K562 (cell line): ENCODE results near the gene NUP210. TPM values are rescaled to one million over a fixed set of nuclear protein-coding genes. Genes with fewer than 3 reads are reported as not detected.

Source experiments
- ATAC-seq: fragments of 200-7000 bp; cut with Tn5 transposase; 3 replicates; pipeline ENCODE4 v1.9.1; 2020; ENCODE audit warnings: moderate library complexity
- BruUV-seq: library from RNA; stranded (reverse); fragments of 400-500 nt; replicated peaks from 2 replicates; lab custom pipeline; 2021; lab: Mats Ljungman, UMichigan
- CTCF ChIA-PET: fragments of 300-600 bp; formaldehyde crosslinking; extraction: SDS; loops from one replicate; lab custom pipeline; 2021; ENCODE audit warnings: low intra/inter-chr PET ratio; lab: Yijun Ruan, JAX
- POLR2A ChIA-PET: fragments of 300-600, 350-650 bp; sonication (Branson Sonifier 250); formaldehyde crosslinking; extraction: SDS; loops from one replicate; lab custom pipeline; 2021; ENCODE audit warnings: antibody characterized with exemption, inconsistent platforms; lab: Yijun Ruan, JAX
- DNase-seq, 4 experiments: peaks; one replicate each; pipeline versions ENCODE4 v3.0.0 to v3.0.0-alpha.2; 2011 to 2018; ENCODE audit warnings: low spot score in 3 of 4, mixed read lengths in 3 of 4; ENCODE audit errors: extremely low read depth in 1 of 4
- FAIRE-seq: peaks from 2 replicates; lab custom pipeline; 2011; peaks lifted over from hg19 to GRCh38; lab: Jason Lieb, UNC
- H2AFZ ChIP-seq: 2 replicates; pipeline ENCODE4 v1.6.0; 2011; ENCODE audit warnings: low read depth, low read length, control low read depth, inconsistent platforms
- H3K27ac ChIP-seq: fragments of 200-600 bp; 3 replicates; pipeline ENCODE4 v1.8.0; 2011; ENCODE audit warnings: low read depth, mild to moderate bottlenecking, control low read depth, inconsistent platforms, low read length, moderate library complexity, mixed read lengths; ENCODE audit errors: extremely low read depth
- H3K27me3 ChIP-seq, 2 experiments: fragments of 300-600 bp in 1 of 2; 2 replicates in 1 of 2; 3 replicates in 1 of 2; pipeline versions ENCODE4 v1.6.0 to v1.8.0; 2011; ENCODE audit warnings: inconsistent platforms in 2 of 2, low read length in 2 of 2, mild to moderate bottlenecking in 1 of 2, mixed read lengths in 1 of 2, moderate library complexity in 1 of 2; ENCODE audit not compliant: control insufficient read depth in 2 of 2, insufficient read depth in 2 of 2
- H3K36me3 ChIP-seq: fragments of 300-600 bp; 3 replicates; pipeline ENCODE4 v1.8.0; 2011; ENCODE audit warnings: mild to moderate bottlenecking, low read length, inconsistent platforms; ENCODE audit not compliant: control insufficient read depth, insufficient read depth
- H3K4me1 ChIP-seq, 2 experiments: fragments of 200-600 bp in 1 of 2; replicated peaks in 1 of 2; 2 replicates in 1 of 2; 3 replicates in 1 of 2; pipeline versions ENCODE4 v1.5.1 to v1.8.0; 2011; ENCODE audit warnings: inconsistent platforms in 2 of 2, low read length in 2 of 2, mild to moderate bottlenecking in 1 of 2, mixed read lengths in 1 of 2, moderate library complexity in 1 of 2; ENCODE audit not compliant: control insufficient read depth in 2 of 2, insufficient read depth in 2 of 2
- H3K4me2 ChIP-seq: 2 replicates; pipeline ENCODE4 v1.6.1; 2011; ENCODE audit warnings: low read length, control low read depth, inconsistent platforms, mixed read lengths; ENCODE audit not compliant: insufficient read depth
- H3K4me3 ChIP-seq: fragments of 200-600 bp; sonication (generic), shearing (Covaris generic); 2 replicates; pipeline ENCODE4 v1.5.1; 2016; ENCODE audit warnings: control low read depth, inconsistent platforms
- H3K79me2 ChIP-seq: fragments of 200-600 bp; 3 replicates; pipeline ENCODE4 v1.8.0; 2011; ENCODE audit warnings: low read length, inconsistent platforms; ENCODE audit not compliant: control insufficient read depth, insufficient read depth
- H3K9ac ChIP-seq, 2 experiments: 2 replicates each; pipeline versions ENCODE4 v1.6.0 to v1.6.1; 2011; ENCODE audit warnings: low read depth in 2 of 2, low read length in 2 of 2, control low read depth in 1 of 2, inconsistent platforms in 1 of 2, mild to moderate bottlenecking in 1 of 2, mixed read lengths in 1 of 2; ENCODE audit not compliant: insufficient read depth in 1 of 2
- H3K9me1 ChIP-seq: one replicate; pipeline ENCODE4 v1.6.0; 2011; ENCODE audit warnings: inconsistent platforms, mild to moderate bottlenecking, low read length, moderate library complexity; ENCODE audit not compliant: control insufficient read depth, insufficient read depth
- H3K9me3 ChIP-seq: replicated peaks from 2 replicates; pipeline ENCODE4 v1.5.1; 2011; ENCODE audit warnings: low read depth, low read length, inconsistent platforms; ENCODE audit not compliant: control insufficient read depth, insufficient read depth
- H4K20me1 ChIP-seq: replicated peaks from 2 replicates; pipeline ENCODE4 v1.6.1; 2011; ENCODE audit warnings: low read length, inconsistent platforms, mixed read lengths; ENCODE audit not compliant: control insufficient read depth, insufficient read depth
- DDX20 ChIP-seq: fragments of 450-650 bp; IDR thresholded peaks from 2 replicates; pipeline ENCODE4 v1.6.1; 2016; ENCODE audit warnings: missing genetic modification characterization, low read depth, mild to moderate bottlenecking, missing compliant biosample characterization, moderate library complexity
- EGR1 ChIP-seq: fragments of 450-650 bp; conservative IDR thresholded peaks from 2 replicates; pipeline ENCODE4 v1.6.1; 2017; ENCODE audit warnings: mild to moderate bottlenecking
- EHMT2 ChIP-seq: fragments of 450-650 bp; IDR thresholded peaks from 2 replicates; pipeline ENCODE4 v1.6.1; 2018; ENCODE audit warnings: antibody characterized with exemption
- EP400 ChIP-seq: fragments of 450-650 bp; IDR thresholded peaks from 2 replicates; pipeline ENCODE4 v1.6.1; 2017; ENCODE audit warnings: antibody characterized with exemption, mild to moderate bottlenecking, moderate library complexity
- KDM5B ChIP-seq: fragments of 200-600 bp; sonication (generic); IDR thresholded peaks from 2 replicates; pipeline ENCODE4 v1.6.1; 2012; ENCODE audit warnings: low read depth, mild to moderate bottlenecking, moderate library complexity, low read length, control low read depth, inconsistent platforms; ENCODE audit not compliant: insufficient replicate concordance
- NFE2 ChIP-seq: IDR thresholded peaks from 2 replicates; pipeline ENCODE4 v1.6.1; 2014; ENCODE audit warnings: antibody characterized with exemption, low read depth
- RBM22 ChIP-seq: fragments of 200-400 bp; formaldehyde crosslinking; IDR thresholded peaks from 2 replicates; pipeline ENCODE4 v1.6.1; 2018; ENCODE audit warnings: low read length, low read depth; ENCODE audit not compliant: poor library complexity, severe bottlenecking
- SAP30 ChIP-seq: fragments of 200-600 bp; sonication (generic); IDR thresholded peaks from 2 replicates; pipeline ENCODE4 v1.6.1; 2012; ENCODE audit warnings: borderline replicate concordance, low read depth, mild to moderate bottlenecking, moderate library complexity, low read length, control low read depth, inconsistent platforms; ENCODE audit not compliant: insufficient read depth, poor library complexity, severe bottlenecking
- TEAD1 ChIP-seq, 2 experiments: fragments of 450-650 bp in 1 of 2; sonication (generic) in 1 of 2; formaldehyde crosslinking; IDR thresholded peaks; 2 replicates each; pipeline versions ENCODE4 v1.4.0 to v1.8.0; 2020 to 2022; ENCODE audit warnings: mild to moderate bottlenecking in 2 of 2, missing genetic modification reagents in 1 of 2
- ZBTB1 ChIP-seq: sonication (generic); formaldehyde crosslinking; IDR thresholded peaks from 2 replicates; pipeline ENCODE4 v1.8.1; 2023; ENCODE audit warnings: missing genetic modification reagents, low read depth, mild to moderate bottlenecking, borderline replicate concordance
- ZBTB7A ChIP-seq: IDR thresholded peaks from 2 replicates; pipeline ENCODE4 v1.6.1; 2011; ENCODE audit warnings: low read depth, mild to moderate bottlenecking, low read length, moderate library complexity, borderline replicate concordance; ENCODE audit not compliant: control insufficient read depth
- ZFP30 ChIP-seq: fragments of 250-450 bp; sonication (Bioruptor Pico); IDR thresholded peaks from 2 replicates; pipeline ENCODE4 v1.8.0; 2022; ENCODE audit warnings: moderate library complexity, mild to moderate bottlenecking, inconsistent platforms, borderline replicate concordance
- ZKSCAN1 ChIP-seq: fragments of 150-350 bp; IDR thresholded peaks from 2 replicates; pipeline ENCODE4 v1.6.1; 2016; ENCODE audit warnings: low read depth, low read length
- ZNF644 ChIP-seq: fragments of 200-800 bp; sonication (Bioruptor generic); IDR thresholded peaks from 2 replicates; pipeline ENCODE4 v1.6.1; 2016; ENCODE audit warnings: low read depth, missing genetic modification characterization, missing compliant biosample characterization
- WGBS: fragments of 100-300 bp; shearing (Covaris generic); methylation state at CpG from one replicate; pipeline ENCODE4 v1.1.6; 2016; ENCODE audit warnings: low coverage, mixed read lengths; ENCODE audit not compliant: insufficient coverage; ENCODE audit errors: missing lambda C conversion rate; 5-methylcytosine and 5-hydroxymethylcytosine counted together
- in situ Hi-C: fragments of 300-500 bp; cut with MboI; formaldehyde crosslinking; loops from 4 replicates; pipeline ENCODE4 v1.15.0; 2018; ENCODE audit warnings: inconsistent platforms, mixed read lengths
- intact Hi-C: fragments of 100-400 bp; cut with micrococcal nuclease; formaldehyde crosslinking; loops from 2 replicates; pipeline ENCODE4 v1.14.2; 2022
- polyA plus RNA-seq, 8 experiments: library from polyadenylated mRNA; depleted of rRNA in 4 of 8; stranded (reverse) in 5 of 8; unstranded in 3 of 8; fragments of >200 nt; fragmentation: Nextera tagmentation in 2 of 8; fragmentation: Illumina TruSeq in 1 of 8; extraction: Ambion mirVana in 2 of 8; extraction: Trizol in 1 of 8; gene quantifications; 2 replicates each; pipeline versions ENCODE4 v1.2.1 to v1.2.3, GENCODE V29; 2011 to 2014; ENCODE audit warnings: inconsistent platforms in 1 of 8, missing spikeins in 1 of 8
- total RNA-seq, 7 experiments: library from RNA; depleted of rRNA in 6 of 7; stranded (reverse); fragments of >200 nt in 6 of 7; fragmentation: Illumina TruSeq in 2 of 7; extraction: Trizol in 2 of 7; gene quantifications; 2 replicates each; pipeline versions ENCODE4 v1.2.1 to v1.2.3, GENCODE V29; 2011 to 2021; ENCODE audit warnings: low replicate concordance in 1 of 7
- TF ChIP-seq, protein P1 (sequence below): IDR thresholded peaks from 2 replicates; pipeline ENCODE4 v1.6.1; 2012; ENCODE audit warnings: low read depth, low read length, improper control_type of control experiment, borderline replicate concordance
- TF ChIP-seq, protein P2 (sequence below): sonication (generic); formaldehyde crosslinking; IDR thresholded peaks from 2 replicates; pipeline ENCODE4 v1.8.1; 2023; ENCODE audit warnings: mild to moderate bottlenecking, missing genetic modification reagents

NUP210 gene
- total and polyA plus RNA-seq, 9 of the 15 experiments (the other 6 are each of a cell fraction or from before 2014, with no cell fraction given): 1.2 to 138 (median 44.0) TPM

DNA sequence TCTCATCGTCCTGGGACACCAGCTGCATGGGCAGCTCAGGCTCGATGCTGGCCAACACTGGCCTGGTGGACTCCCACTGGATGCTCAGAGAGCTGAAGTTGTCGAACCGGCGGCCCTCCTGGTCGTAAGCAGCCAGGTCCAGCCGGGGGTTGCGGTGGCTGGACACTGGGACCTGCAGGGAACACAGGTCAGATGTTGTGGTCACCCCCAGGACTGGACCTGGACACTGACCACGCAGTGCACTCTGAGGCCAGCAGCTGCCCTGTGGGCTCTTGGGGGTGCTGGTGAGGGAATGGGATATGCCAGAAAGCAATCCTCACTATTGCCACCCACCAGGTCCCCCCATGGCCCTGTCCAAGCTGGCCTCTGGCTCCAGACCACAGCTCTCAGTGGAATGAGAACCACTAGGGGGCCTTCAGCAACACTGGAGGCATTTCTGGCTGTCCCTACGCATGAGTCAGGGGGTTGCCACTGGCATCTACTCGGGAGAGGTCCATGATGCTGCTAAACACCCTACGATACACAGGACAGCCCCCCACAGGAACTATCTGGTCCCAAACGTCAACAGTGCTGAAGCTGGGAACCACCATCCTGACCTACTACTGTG is 66.1 kb downstream of the NUP210 start (continued):
- TF ChIP-seq, protein P1, sequence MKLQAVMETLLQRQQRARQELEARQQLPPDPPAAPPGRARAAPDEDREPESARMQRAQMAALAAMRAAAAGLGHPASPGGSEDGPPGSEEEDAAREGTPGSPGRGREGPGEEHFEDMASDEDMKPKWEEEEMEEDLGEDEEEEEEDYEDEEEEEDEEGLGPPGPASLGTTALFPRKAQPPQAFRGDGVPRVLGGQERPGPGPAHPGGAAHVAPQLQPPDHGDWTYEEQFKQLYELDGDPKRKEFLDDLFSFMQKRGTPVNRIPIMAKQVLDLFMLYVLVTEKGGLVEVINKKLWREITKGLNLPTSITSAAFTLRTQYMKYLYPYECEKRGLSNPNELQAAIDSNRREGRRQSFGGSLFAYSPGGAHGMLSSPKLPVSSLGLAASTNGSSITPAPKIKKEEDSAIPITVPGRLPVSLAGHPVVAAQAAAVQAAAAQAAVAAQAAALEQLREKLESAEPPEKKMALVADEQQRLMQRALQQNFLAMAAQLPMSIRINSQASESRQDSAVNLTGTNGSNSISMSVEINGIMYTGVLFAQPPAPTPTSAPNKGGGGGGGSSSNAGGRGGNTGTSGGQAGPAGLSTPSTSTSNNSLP: no peak
- no peak for TF ChIP-seq TEAD1 (CRISPR knock-in tag; IDR thresholded peaks at IDR 0.05)
- TF ChIP-seq ZNF644 (tag): no peak
- TF ChIP-seq ZKSCAN1: no peak
- TF ChIP-seq RBM22: peak; percentile 33
- no peak for TF ChIP-seq SAP30

DNA sequence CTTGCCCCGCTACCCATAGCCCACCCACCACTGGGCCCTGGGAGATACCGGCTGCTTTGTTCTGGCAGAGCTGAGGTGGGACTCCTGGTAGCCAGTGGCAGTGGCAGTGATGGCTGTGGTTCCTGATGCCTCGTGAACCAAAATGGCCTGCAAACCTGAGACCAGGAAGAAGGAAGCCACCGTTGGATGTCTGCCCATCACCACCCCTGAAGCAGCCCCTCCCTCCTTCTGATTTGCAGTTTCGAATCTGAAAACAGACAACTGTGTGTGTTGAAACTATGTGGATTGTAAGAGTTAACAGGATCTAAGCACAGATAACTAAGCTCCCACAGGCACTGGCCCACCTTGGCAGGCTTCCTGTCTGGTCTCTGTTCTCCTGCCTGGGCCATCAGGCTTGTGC is 66.6 kb downstream of the NUP210 start:
- Histone ChIP-seq H3K27ac (peak overlapping the region; percentile 90), H3K9me1 (peaks cover 9% of the 10 kb centered on the region), H3K4me1 (peaks cover 18 to 28% of the 10 kb centered on the region in 2 experiments), H3K4me2 (no peak overlapping the region), H3K27me3 (no peaks in the 10 kb centered on the region), H3K79me2 (0 out of 3 replicates have a peak, but pooled peaks cover 5% of the 10 kb centered on the region), H3K9ac (peak overlapping the region; percentile 47 to 72; a peak in 2 of 4 replicates), H3K9me3 (no peaks in the 10 kb centered on the region), H2AFZ (no peak overlapping the region), H3K36me3 (peaks cover 98% of the 10 kb centered on the region), H4K20me1 (no peaks in the 10 kb centered on the region; the same call in 1 of the 2 replicates), H3K4me3 (no peak overlapping the region)
- no TSS peak for BruUV-seq
- CTCF ChIA-PET: interaction anchor here (0.5 to 1.2 kb wide), 2 partner anchors 99 to 1663 kb away, joined by 3 to 4 read pairs; no protein-coding TSS in a partner anchor
- 75% methylated on average over 5 of the region's 5 CpGs for WGBS
- DNase-seq (peak in 1 of 4 experiments; percentile 22), ATAC-seq (no peak), FAIRE-seq (no peak)
- in situ Hi-C loops (no loop called here), intact Hi-C loops (loop anchor here (5.0 kb wide), 1 partner anchor 99 kb away; no protein-coding TSS in a partner anchor)
- POLR2A ChIA-PET: interaction anchor here (0.7 to 2.9 kb wide), 3 partner anchors 8 to 98 kb away, joined by 3 to 14 read pairs (median 3); no protein-coding TSS in a partner anchor
- TF ChIP-seq NFE2 (no peak), EP400 (no peak), DDX20 (tag) (no peak), EGR1 (no peak), KDM5B (no peak), ZBTB1 (CRISPR knock-in tag) (no peak), ZFP30 (CRISPR knock-in tag) (no peak), EHMT2 (no peak), ZBTB7A (0 out of 2 replicates have a peak, but pooled peaks have one; percentile 1)
- TF ChIP-seq, protein P2, sequence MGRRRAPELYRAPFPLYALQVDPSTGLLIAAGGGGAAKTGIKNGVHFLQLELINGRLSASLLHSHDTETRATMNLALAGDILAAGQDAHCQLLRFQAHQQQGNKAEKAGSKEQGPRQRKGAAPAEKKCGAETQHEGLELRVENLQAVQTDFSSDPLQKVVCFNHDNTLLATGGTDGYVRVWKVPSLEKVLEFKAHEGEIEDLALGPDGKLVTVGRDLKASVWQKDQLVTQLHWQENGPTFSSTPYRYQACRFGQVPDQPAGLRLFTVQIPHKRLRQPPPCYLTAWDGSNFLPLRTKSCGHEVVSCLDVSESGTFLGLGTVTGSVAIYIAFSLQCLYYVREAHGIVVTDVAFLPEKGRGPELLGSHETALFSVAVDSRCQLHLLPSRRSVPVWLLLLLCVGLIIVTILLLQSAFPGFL (CRISPR knock-in tag): no peak
